Left renal pelvis (tissue), 4 donors: ENCODE measurements around the gene MIA. TPM values are rescaled to one million over a fixed set of nuclear protein-coding genes. Genes with fewer than 3 reads are reported as not detected.
"Not testable (repeated sequence)": the region's sequence is repeated elsewhere in the genome, so short reads cannot be mapped to it uniquely, and the experiment has no call there.

Experiments used
- DNase-seq, 4 donors: peaks; one replicate each; pipeline ENCODE4 v3.0.0-alpha.2; 2013; ENCODE audit warnings: low read depth in 4 of 4, low spot score in 3 of 4
- polyA plus RNA-seq, 4 donors: library from polyadenylated mRNA; unstranded; fragments of 120-200 nt; gene quantifications; one replicate each; pipeline ENCODE4 v1.2.1, GENCODE V29; 2013; ENCODE audit not compliant: insufficient read length in 4 of 4

Gene MIA
- polyA plus RNA-seq, 4 donors: 0.45 to 2.0 (median 1.7) TPM

- peak; percentile 100 for DNase-seq
Observed at GRCh38 chr19:40750058-40750873, 25.1 kb upstream of the MIA start, which contains the start of gene ACTMAP. ACTMAP (minus strand) TSS chr19:40750477; CDS start chr19:40749803, 674 bp downstream.

- peak; percentile 97 to 98 (median 98) for DNase-seq
Observed at GRCh38 chr19:40750874-40751537, 24.3 kb upstream of the MIA start, which contains the start of gene SNRPA. SNRPA (plus strand) TSS chr19:40751203; CDS start chr19:40751409, 206 bp downstream.

GRCh38 chr19:40752257-40752781 is 23.0 kb upstream of the MIA start:
- DNase-seq: no peak

- no peak for DNase-seq
Observed at GRCh38 chr19:40754611-40755247, 20.6 kb upstream of the MIA start.

- no peak for DNase-seq
Observed at GRCh38 chr19:40755248-40755624, 20.1 kb upstream of the MIA start.

GRCh38 chr19:40755791-40756190 is 19.5 kb upstream of the MIA start:
- DNase-seq: no peak

GRCh38 chr19:40756502-40757110 is 18.7 kb upstream of the MIA start:
- no peak for DNase-seq

GRCh38 chr19:40758491-40758890 is 16.8 kb upstream of the MIA start:
- no peak for DNase-seq

- DNase-seq: no peak
Observed at GRCh38 chr19:40759352-40759751, 16.0 kb upstream of the MIA start.

- DNase-seq: no peak
Observed at GRCh38 chr19:40762754-40763470, 12.4 kb upstream of the MIA start.

- no peak for DNase-seq
Observed at GRCh38 chr19:40763526-40763925, 11.8 kb upstream of the MIA start.

- no peak for DNase-seq
Observed at GRCh38 chr19:40763963-40764362, 11.4 kb upstream of the MIA start.

- DNase-seq: not testable (repeated sequence)
Observed at GRCh38 chr19:40766385-40766784, 8.9 kb upstream of the MIA start.

- no peak for DNase-seq
Observed at GRCh38 chr19:40768869-40769268, 6.5 kb upstream of the MIA start.

GRCh38 chr19:40771101-40771862 is 4.0 kb upstream of the MIA start:
- not testable (repeated sequence) for DNase-seq

- no peak for DNase-seq
Observed at GRCh38 chr19:40775632-40776022, 306 bp downstream of the MIA start.

GRCh38 chr19:40776364-40776763 is 1.0 kb downstream of the MIA start:
- DNase-seq: no peak

- DNase-seq: peak; percentile 81 to 87 (median 84)
Observed at GRCh38 chr19:40776932-40777644, 1.8 kb downstream of the MIA start.

- DNase-seq: no peak
Observed at GRCh38 chr19:40777645-40777936, 2.3 kb downstream of the MIA start.
